Cardiac muscle cell (in vitro differentiated cells and primary cell): ENCODE results near the gene KIAA0825. TPM values are rescaled to one million over a fixed set of nuclear protein-coding genes. Genes with fewer than 3 reads are reported as not detected.

Source experiments
- DNase-seq, 2 donors: peaks; one replicate each; pipeline versions ENCODE4 v3.0.0 to v3.0.0-alpha.2; 2010 to 2017; ENCODE audit warnings: low read depth in 1 of 2, low spot score in 1 of 2
- H3K27ac ChIP-seq: fragments of 200-600 bp; sonication (generic); 2 replicates; pipeline ENCODE4 v1.5.1; 2016
- H3K27me3 ChIP-seq: fragments of 200-600 bp; sonication (generic); 2 replicates; pipeline ENCODE4 v1.6.0; 2016; ENCODE audit warnings: control low read depth
- H3K36me3 ChIP-seq: fragments of 200-600 bp; sonication (generic); 2 replicates; pipeline ENCODE4 v1.5.1; 2016; ENCODE audit warnings: control low read depth
- H3K4me1 ChIP-seq: fragments of 200-600 bp; sonication (generic); 2 replicates; pipeline ENCODE4 v1.8.1; 2017; ENCODE audit warnings: low read depth, mild to moderate bottlenecking, mixed run types
- H3K4me3 ChIP-seq: fragments of 200-600 bp; sonication (generic); 2 replicates; pipeline ENCODE4 v1.5.1; 2016; ENCODE audit warnings: mild to moderate bottlenecking
- H3K9me3 ChIP-seq: fragments of 200-600 bp; sonication (generic); 2 replicates; pipeline ENCODE4 v1.5.1; 2017; ENCODE audit warnings: low read depth, mild to moderate bottlenecking, control low read depth
- CTCF ChIP-seq: IDR thresholded peaks from 2 replicates; pipeline ENCODE4 v1.5.1; 2012; ENCODE audit warnings: low read depth, mild to moderate bottlenecking, low read length
- polyA plus RNA-seq: library from polyadenylated mRNA; unstranded; fragments of >200 nt; fragmentation: Nextera tagmentation; extraction: Ambion mirVana; gene quantifications from 2 replicates; pipeline ENCODE4 v1.2.1, GENCODE V29; 2016
- total RNA-seq: library from RNA; depleted of rRNA; stranded (reverse); fragments of >200 nt; gene quantifications from 2 replicates; pipeline ENCODE4 v1.2.3, GENCODE V29; 2016

KIAA0825 gene
- total and polyA plus RNA-seq, 2 experiments from 2014 or later, result 1.5 to 2.1 TPM

GRCh38 chr5:94209774-94210355 lies 408.5 kb downstream of the KIAA0825 start:
- TF ChIP-seq CTCF, result no peak
- no peak for DNase-seq

GRCh38 chr5:94209272-94209671 lies 409.1 kb downstream of the KIAA0825 start:
- Histone ChIP-seq H3K4me1 (no peaks in the 10 kb centered on the region), H3K36me3 (no peaks in the 10 kb centered on the region), H3K4me3 (no peak overlapping the region), H3K9me3 (no peaks in the 10 kb centered on the region), H3K27me3 (no peaks in the 10 kb centered on the region), H3K27ac (no peak overlapping the region)
- DNase-seq, result no peak
- TF ChIP-seq CTCF, result no peak

More at GRCh38 chr5:94209774-94210355, 408.5 kb downstream of the KIAA0825 start:
- Histone ChIP-seq H3K27ac (no peak overlapping the region), H3K27me3 (no peaks in the 10 kb centered on the region), H3K36me3 (no peaks in the 10 kb centered on the region), H3K9me3 (no peaks in the 10 kb centered on the region), H3K4me3 (no peak overlapping the region), H3K4me1 (no peaks in the 10 kb centered on the region)

GRCh38 chr5:94199566-94199965 lies 418.8 kb downstream of the KIAA0825 start:
- Histone ChIP-seq H3K4me3 (no peak overlapping the region), H3K27me3 (no peaks in the 10 kb centered on the region), H3K36me3 (no peaks in the 10 kb centered on the region), H3K9me3 (no peaks in the 10 kb centered on the region), H3K27ac (no peak overlapping the region), H3K4me1 (no peaks in the 10 kb centered on the region)
- no peak for DNase-seq
- no peak for TF ChIP-seq CTCF

DNA sequence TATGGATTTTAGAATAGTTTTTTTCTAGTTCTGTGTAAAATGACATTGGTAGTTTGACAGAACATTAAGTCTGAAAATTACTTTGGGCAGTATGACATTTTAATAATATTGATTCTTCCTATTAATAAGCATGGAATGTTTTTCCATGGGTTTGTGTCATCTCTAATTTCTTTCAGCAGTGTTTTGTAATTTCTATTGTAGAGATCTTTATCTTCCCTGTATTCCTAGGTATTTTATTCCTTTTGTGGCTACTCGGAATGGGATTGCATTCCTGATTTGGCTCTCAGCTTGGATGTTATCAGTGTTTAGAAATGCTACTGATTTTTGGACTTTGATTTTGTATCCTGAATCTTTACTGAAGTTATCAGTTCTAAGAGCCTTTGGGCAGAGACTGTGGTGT lies 420.4 kb downstream of the KIAA0825 start:
- Histone ChIP-seq H3K4me3 (no peak overlapping the region), H3K9me3 (no peaks in the 10 kb centered on the region), H3K27ac (no peak overlapping the region), H3K36me3 (no peaks in the 10 kb centered on the region), H3K4me1 (no peaks in the 10 kb centered on the region), H3K27me3 (no peaks in the 10 kb centered on the region)
- no peak for DNase-seq
- no peak for TF ChIP-seq CTCF

DNA sequence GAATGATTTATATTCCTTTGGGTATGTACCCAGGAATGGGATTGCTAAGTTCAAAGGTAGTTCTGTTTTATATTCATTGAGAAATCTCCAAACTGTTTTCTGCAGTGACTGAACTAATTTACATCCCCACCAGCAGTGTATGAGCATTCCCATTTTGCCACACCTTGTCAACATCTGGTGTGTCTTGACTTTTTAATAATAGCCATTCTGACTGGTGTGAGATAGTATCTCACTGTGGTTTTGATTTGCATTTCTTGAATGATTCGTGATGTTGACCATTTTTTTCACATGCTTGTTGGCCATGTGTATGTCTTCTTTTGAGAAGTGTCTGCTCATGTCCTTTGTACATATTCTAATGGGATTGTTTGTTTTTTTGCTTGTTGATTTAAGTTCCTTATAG lies 421.5 kb downstream of the KIAA0825 start:
- Histone ChIP-seq H3K4me1 (no peaks in the 10 kb centered on the region), H3K27me3 (no peaks in the 10 kb centered on the region), H3K4me3 (no peak overlapping the region), H3K27ac (no peak overlapping the region), H3K36me3 (no peaks in the 10 kb centered on the region), H3K9me3 (no peaks in the 10 kb centered on the region)
- TF ChIP-seq CTCF, result no peak
- no peak for DNase-seq
